Measurements from ENCODE around the gene CHDH. TPM values are rescaled to one million over a fixed set of nuclear protein-coding genes. Genes with fewer than 3 reads are reported as not detected.

CHDH gene
- total RNA-seq, 4 donors from 2014 or later = 36.5 to 114 (median 53.7) TPM

DNA sequence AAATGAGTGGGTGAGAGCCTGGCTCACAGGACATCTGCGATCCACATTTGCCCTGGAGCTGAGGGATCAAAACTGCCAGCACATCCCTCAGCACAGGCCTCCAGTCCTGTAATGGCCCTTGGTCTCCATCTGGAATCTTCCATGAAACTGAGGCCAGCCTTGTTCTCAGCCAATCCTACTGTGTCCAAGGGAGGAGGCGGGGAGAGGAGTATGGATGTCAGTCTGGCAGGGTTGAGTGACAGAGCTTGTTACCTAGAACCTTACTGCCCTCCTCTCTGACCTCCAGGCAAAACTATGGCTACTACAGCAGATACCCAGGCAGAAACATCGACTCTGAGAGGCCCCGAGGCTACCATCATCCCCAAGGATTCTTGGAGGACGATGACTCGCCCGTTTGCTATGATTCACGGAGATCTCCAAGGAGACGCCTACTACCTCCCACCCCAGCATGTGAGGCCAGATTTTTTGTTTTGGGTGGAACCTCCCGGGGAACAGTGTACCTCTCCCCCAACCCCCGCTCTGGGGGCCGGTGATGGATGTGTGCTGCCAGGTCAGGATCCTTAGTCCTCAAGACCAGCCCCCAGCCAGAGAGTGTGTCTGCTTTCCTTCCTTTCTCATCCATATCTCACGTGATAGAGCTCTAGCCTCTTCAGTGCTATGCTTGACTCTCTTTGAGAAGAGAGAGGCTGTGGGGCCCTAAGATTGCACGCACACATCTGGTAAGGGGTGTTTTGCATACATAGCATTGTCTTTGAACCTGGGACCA lies 41.3 kb downstream of the CHDH start:
- no peaks in the 10 kb centered on the region for H3K36me3 ChIP-seq
- DNase-seq = no peak
- H3K27ac ChIP-seq = no peak overlapping the region
- H3K27me3 ChIP-seq = no peaks in the 10 kb centered on the region
- TF ChIP-seq, protein P1, sequence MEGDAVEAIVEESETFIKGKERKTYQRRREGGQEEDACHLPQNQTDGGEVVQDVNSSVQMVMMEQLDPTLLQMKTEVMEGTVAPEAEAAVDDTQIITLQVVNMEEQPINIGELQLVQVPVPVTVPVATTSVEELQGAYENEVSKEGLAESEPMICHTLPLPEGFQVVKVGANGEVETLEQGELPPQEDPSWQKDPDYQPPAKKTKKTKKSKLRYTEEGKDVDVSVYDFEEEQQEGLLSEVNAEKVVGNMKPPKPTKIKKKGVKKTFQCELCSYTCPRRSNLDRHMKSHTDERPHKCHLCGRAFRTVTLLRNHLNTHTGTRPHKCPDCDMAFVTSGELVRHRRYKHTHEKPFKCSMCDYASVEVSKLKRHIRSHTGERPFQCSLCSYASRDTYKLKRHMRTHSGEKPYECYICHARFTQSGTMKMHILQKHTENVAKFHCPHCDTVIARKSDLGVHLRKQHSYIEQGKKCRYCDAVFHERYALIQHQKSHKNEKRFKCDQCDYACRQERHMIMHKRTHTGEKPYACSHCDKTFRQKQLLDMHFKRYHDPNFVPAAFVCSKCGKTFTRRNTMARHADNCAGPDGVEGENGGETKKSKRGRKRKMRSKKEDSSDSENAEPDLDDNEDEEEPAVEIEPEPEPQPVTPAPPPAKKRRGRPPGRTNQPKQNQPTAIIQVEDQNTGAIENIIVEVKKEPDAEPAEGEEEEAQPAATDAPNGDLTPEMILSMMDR (IDR thresholded peaks at IDR 0.05) = no peak
- TF ChIP-seq EP300 (IDR thresholded peaks at IDR 0.05; ENCODE audit: low read depth) (no peak), POLR2AphosphoS5 (IDR thresholded peaks at IDR 0.05) (no peak), POLR2A (IDR thresholded peaks at IDR 0.05) (no peak)
- H3K4me3 ChIP-seq = no peak overlapping the region
- intact Hi-C loops (cut with DNase I; ENCODE audit: low total_unique reads) (no loop called here), in situ Hi-C loops (cut with MboI; ENCODE audit: low pct_ligation_motif_present in 1 of 4, low pct_unique_long_range_greater_than_20kb in 1 of 4, low sequenced_read_pairs in 3 of 4) (no loop called here)
- 75 to 80% methylated on average over 1 to 14 of the region's 14 CpGs for WGBS, 2 donors (ENCODE audit: low coverage in 1 of 2)
- H3K9me3 ChIP-seq = no peaks in the 10 kb centered on the region
- H3K4me1 ChIP-seq = peaks cover 0 to 14% (median 12%) of the 10 kb centered on the region in 4 donors

DNA sequence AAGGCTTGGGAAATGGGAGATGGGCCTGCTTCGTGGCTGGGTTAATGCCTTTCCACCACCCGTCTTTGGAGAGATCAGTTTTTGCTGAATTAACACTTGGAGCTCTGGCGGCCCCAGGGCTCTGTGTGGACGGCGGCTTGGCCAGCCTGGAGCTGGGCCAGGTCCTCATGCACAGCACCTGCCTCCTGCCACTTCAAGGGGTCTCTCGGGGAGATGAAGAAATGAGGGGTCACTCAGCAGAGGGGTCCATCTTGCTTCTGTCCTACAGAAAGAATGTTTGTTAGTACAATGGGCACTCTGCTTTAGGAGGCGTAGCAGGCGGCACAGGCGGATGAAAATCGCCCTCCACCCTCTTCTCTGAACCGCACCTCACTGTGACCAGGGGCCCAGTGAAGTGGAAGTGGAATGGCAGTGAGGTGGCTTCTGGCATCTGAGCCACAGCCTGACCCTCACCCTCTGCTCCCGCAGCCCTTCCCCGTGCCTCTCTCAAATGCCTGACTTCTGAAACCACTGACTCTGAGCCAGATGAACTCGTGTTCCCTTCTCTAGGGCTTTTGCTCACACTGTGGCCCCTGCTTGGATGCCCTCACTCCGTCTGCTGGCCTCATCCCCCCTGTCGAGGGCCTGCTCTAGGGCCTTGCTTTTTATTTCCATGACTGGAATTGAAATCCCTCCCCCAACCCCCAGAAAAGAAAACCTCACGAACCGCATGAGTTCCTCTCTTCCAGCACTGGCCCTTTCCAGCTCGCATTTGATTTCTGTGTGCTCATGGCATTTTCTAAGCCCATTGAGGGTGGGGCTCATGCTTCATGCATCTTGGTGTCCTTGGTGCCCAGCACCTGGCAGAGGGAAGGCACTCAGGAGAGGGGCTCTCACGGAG lies 42.2 kb downstream of the CHDH start:
- TF ChIP-seq POLR2AphosphoS5 (IDR thresholded peaks at IDR 0.05) = no peak
- TF ChIP-seq EP300 (IDR thresholded peaks at IDR 0.05; ENCODE audit: low read depth) = no peak
- DNase-seq = no peak
- H3K36me3 ChIP-seq = no peaks in the 10 kb centered on the region
- H3K4me1 ChIP-seq = peaks cover 0 to 14% (median 12%) of the 10 kb centered on the region in 4 donors
- no peak overlapping the region for H3K4me3 ChIP-seq
- intact Hi-C loops (cut with DNase I; ENCODE audit: low total_unique reads) (no loop called here), in situ Hi-C loops (cut with MboI; ENCODE audit: low pct_ligation_motif_present in 1 of 4, low pct_unique_long_range_greater_than_20kb in 1 of 4, low sequenced_read_pairs in 3 of 4) (no loop called here)
- WGBS, 2 donors (ENCODE audit: low coverage in 1 of 2) = 66 to 83% methylated on average over 3 to 20 of the region's 20 CpGs
- no peaks in the 10 kb centered on the region for H3K9me3 ChIP-seq
- H3K27me3 ChIP-seq = no peaks in the 10 kb centered on the region
- H3K27ac ChIP-seq = no peak overlapping the region

DNA sequence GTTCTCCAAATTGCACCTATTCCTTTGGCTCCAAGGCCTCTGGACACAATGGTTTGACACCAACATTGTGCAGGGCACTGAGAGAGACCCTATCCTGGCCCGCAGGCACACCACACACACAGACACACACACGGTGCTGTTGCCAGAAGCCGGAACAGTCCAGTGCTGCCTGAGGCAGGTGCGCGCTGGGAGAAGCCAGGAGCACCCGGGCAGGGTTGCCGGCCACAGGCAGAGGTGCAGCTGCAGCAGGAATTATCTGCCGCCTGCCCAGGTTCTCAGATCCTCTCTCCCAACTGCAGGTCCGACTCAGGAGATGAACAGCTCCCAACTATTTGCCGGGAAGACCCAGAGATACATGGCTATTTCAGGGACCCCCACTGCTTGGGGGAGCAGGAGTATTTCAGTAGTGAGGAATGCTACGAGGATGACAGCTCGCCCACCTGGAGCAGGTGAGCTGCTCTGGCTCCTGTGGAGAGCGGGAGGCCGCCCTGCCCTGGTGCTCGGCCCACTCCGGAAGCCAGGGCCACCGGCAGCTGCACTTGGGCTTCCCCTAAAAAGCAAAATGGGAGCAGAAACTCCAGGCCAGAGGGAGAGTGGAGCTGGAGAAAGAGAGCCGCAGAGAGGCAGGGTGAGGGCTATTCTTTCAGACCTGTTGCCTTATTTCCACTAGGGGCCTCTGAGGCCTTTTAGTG lies 42.9 kb downstream of the CHDH start:
- H3K27ac ChIP-seq = no peak overlapping the region
- in situ Hi-C loops (cut with MboI; ENCODE audit: low pct_ligation_motif_present in 1 of 4, low pct_unique_long_range_greater_than_20kb in 1 of 4, low sequenced_read_pairs in 3 of 4) = no loop called here
- H3K4me3 ChIP-seq = no peak overlapping the region
- no peak for DNase-seq
- 87% methylated on average over 18 of the region's 18 CpGs; no CpG with 5 or more reads in 1 of the 2 donors for WGBS, 2 donors (ENCODE audit: low coverage in 1 of 2)
- H3K9me3 ChIP-seq = no peaks in the 10 kb centered on the region
- intact Hi-C loops (cut with DNase I; ENCODE audit: low total_unique reads) = no loop called here
- no peaks in the 10 kb centered on the region for H3K27me3 ChIP-seq
- no peak for TF ChIP-seq EP300 (IDR thresholded peaks at IDR 0.05; ENCODE audit: low read depth)
- TF ChIP-seq, protein P1 (IDR thresholded peaks at IDR 0.05) = no peak
- TF ChIP-seq POLR2AphosphoS5 (IDR thresholded peaks at IDR 0.05) = no peak
- TF ChIP-seq POLR2A (IDR thresholded peaks at IDR 0.05) = no peak
- H3K36me3 ChIP-seq = no peaks in the 10 kb centered on the region
- H3K4me1 ChIP-seq = peaks cover 0 to 14% (median 12%) of the 10 kb centered on the region in 4 donors

DNA sequence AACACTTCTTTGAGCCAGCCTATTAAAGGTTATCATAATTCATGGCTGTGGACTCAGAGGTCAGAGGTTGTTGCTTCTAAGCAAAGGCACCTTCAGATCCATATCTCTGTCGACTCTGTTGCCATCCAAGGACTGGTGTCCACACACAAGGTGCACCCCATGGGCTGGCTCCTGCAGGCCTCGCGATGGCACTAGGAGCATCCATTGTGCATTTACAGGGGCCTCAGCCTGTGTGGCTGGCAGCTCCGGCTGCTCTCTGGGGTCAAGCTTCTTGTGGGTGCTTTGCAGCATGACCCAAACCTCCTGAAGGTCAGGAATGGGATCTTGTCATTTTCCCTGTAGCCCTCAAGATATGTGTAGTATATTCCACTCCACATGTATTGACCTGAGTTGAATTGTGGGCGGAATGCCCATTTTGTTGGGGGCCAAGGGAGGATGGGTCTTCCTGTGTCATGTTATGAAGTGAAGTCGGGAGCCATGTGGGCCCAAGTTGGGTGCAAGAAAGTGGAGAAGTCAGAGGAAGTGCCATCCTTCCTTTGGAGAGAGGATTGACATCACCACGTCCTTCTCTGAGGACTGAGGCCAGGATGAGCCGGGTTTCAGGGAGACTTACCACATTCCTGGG lies 43.9 kb downstream of the CHDH start:
- Histone ChIP-seq H3K36me3 (no peaks in the 10 kb centered on the region), H3K9me3 (no peaks in the 10 kb centered on the region), H3K27ac (no peak overlapping the region), H3K4me3 (no peak overlapping the region), H3K27me3 (no peaks in the 10 kb centered on the region), H3K4me1 (peaks cover 0 to 13% (median 11%) of the 10 kb centered on the region in 4 donors)
- in situ Hi-C loops (cut with MboI; ENCODE audit: low pct_ligation_motif_present in 1 of 4, low pct_unique_long_range_greater_than_20kb in 1 of 4, low sequenced_read_pairs in 3 of 4) (no loop called here), intact Hi-C loops (cut with DNase I; ENCODE audit: low total_unique reads) (no loop called here)
- WGBS, 2 donors (ENCODE audit: low coverage in 1 of 2) = 85% methylated on average over 8 of the region's 8 CpGs; no CpG with 5 or more reads in 1 of the 2 donors
- DNase-seq = no peak
- no peak for TF ChIP-seq POLR2A (IDR thresholded peaks at IDR 0.05)
- TF ChIP-seq, protein P1 (IDR thresholded peaks at IDR 0.05) = no peak
- TF ChIP-seq POLR2AphosphoS5 (IDR thresholded peaks at IDR 0.05) = no peak
- no peak for TF ChIP-seq EP300 (IDR thresholded peaks at IDR 0.05; ENCODE audit: low read depth)
